Cardiac fibroblast (primary cell): ENCODE data around the gene SHISA6.

Experiments used
- DNase-seq, 2 donors: peaks; one replicate each; pipeline versions ENCODE4 v3.0.0 to v3.0.0-alpha.2; 2010; ENCODE audit warnings: low read depth in 2 of 2
- H3K4me3 ChIP-seq, 2 donors: replicated peaks in 1 of 2; 1 replicate in 1 of 2; 2 replicates in 1 of 2; pipeline ENCODE4 v1.5.1; 2011; ENCODE audit warnings: low read depth in 2 of 2, low read length in 2 of 2, mild to moderate bottlenecking in 2 of 2, moderate library complexity in 1 of 2
- TF ChIP-seq, protein P1 (sequence below): IDR thresholded peaks from one replicate; pipeline ENCODE4 v1.5.1; 2011; ENCODE audit warnings: low read depth, mild to moderate bottlenecking, low read length, inconsistent platforms

The SHISA6 gene

DNA sequence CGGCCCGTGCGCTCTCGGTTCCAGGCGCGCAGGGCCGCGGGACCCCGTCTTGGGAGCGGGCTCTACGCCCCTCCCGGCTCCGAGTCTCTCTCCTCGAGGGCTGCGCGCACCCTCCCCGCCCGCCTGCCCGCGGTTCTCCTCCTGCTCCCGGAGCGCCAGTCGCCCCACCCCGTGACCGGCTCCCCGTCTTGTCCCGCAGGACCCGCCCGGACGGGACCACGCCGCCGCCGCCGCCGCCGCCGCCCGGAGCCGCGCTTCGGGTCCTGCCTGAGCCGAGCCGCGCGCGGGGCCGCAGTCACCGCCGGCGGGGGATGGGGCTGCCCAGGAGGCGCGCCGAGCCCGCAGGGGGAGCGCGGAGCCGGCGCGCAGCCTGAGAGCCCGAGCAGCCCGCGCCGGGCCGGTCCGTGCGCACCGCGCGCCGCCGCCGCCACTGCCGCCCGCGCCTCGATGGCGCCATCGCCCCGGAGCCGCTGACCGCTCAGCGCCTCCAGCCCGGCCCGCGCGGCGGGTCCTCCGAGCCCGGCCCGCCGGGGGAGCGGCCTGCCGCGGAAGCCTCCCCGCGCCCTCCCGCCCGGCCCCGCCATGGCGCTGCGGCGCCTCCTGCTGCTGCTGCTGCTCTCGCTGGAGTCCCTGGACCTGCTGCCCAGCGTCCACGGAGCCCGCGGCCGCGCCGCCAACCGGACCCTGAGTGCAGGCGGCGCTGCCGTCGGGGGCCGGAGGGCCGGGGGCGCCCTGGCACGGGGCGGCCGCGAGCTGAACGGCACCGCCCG lies at the start of gene SHISA6:
Gene SHISA6 (plus strand): TSS at position 373 of the 770 bp plus-strand sequence.
- DNase-seq, result no peak
- H3K4me3 ChIP-seq, result no peak within 1 kb of the TSS
- TF ChIP-seq, protein P1, sequence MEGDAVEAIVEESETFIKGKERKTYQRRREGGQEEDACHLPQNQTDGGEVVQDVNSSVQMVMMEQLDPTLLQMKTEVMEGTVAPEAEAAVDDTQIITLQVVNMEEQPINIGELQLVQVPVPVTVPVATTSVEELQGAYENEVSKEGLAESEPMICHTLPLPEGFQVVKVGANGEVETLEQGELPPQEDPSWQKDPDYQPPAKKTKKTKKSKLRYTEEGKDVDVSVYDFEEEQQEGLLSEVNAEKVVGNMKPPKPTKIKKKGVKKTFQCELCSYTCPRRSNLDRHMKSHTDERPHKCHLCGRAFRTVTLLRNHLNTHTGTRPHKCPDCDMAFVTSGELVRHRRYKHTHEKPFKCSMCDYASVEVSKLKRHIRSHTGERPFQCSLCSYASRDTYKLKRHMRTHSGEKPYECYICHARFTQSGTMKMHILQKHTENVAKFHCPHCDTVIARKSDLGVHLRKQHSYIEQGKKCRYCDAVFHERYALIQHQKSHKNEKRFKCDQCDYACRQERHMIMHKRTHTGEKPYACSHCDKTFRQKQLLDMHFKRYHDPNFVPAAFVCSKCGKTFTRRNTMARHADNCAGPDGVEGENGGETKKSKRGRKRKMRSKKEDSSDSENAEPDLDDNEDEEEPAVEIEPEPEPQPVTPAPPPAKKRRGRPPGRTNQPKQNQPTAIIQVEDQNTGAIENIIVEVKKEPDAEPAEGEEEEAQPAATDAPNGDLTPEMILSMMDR, result no peak

GRCh38 chr17:11195801-11196200 lies 45.2 kb upstream of the SHISA6 start:
- no peak overlapping the region for H3K4me3 ChIP-seq
- DNase-seq, result no peak
- TF ChIP-seq, protein P1, result no peak

- DNase-seq, result no peak
- TF ChIP-seq, protein P1, result no peak
- no peak overlapping the region for H3K4me3 ChIP-seq
Measured at GRCh38 chr17:11204991-11205390, 36.0 kb upstream of the SHISA6 start.

DNA sequence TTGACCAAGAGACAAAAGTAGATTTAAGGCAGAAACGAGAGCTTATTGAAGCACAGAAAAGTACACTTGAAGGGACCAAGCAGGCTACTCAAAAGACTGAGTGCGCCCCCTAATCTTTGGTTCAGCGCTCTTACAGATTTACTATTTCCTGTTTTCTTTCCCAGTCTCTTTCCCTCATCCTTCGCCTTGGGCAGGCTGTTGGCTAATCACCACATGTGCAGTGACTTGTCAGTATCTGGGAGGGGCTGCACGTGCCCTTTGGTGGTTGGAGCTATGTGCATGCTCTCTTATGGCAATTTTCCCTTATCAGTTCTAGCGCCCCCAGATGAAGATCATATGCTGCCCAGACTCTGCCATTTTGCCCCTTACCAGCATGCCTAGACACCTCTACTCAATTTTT lies 35.4 kb upstream of the SHISA6 start:
- no peak for DNase-seq
- H3K4me3 ChIP-seq, result no peak overlapping the region
- TF ChIP-seq, protein P1, result no peak

GRCh38 chr17:11209906-11210305 lies 31.1 kb upstream of the SHISA6 start:
- H3K4me3 ChIP-seq, result no peak overlapping the region
- TF ChIP-seq, protein P1, result no peak
- no peak for DNase-seq

- DNase-seq, result no peak
- TF ChIP-seq, protein P1, result no peak
- no peak overlapping the region for H3K4me3 ChIP-seq
Measured at GRCh38 chr17:11212792-11213191, 28.2 kb upstream of the SHISA6 start.

DNA sequence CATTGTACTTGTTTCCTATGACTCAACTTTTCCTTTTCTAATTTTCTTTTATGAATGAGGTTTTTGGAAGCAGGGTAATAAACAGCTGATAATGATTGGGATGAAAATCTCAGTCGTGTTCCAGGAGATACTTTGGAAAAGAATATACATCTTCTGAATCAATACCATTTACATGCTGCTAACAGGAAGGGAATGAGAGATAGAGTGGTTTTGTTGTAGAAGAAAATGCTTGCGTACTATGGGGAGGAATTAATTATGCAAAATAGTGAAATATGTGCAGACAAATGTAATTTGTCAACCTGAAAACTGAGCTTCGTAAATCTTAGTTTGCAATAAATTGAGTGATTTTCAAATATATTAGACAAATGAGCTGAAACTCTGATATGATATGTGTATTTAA lies 24.0 kb upstream of the SHISA6 start:
- TF ChIP-seq, protein P1, result no peak
- no peak for DNase-seq
- no peak overlapping the region for H3K4me3 ChIP-seq
